Prostate gland (tissue), 2 donors: ENCODE data around the gene THEM4.

ENCODE experiments used
- CTCF ChIP-seq, 4 experiments: fragments of 200-600 bp in 2 of 4; fragments of 450-650 bp in 2 of 4; sonication (generic) in 2 of 4; IDR thresholded peaks; 1 replicate in 3 of 4; 2 replicates in 1 of 4; pipeline ENCODE4 v1.5.1; 2016 to 2019; ENCODE audit warnings: antibody characterized with exemption in 4 of 4, mild to moderate bottlenecking in 2 of 4, moderate library complexity in 2 of 4
- POLR2A ChIP-seq: fragments of 450-650 bp; IDR thresholded peaks from one replicate; pipeline ENCODE4 v1.6.1; 2016; ENCODE audit warnings: antibody characterized with exemption, mild to moderate bottlenecking
- POLR2AphosphoS5 ChIP-seq: sonication (generic); formaldehyde crosslinking; IDR thresholded peaks from one replicate; pipeline ENCODE4 v1.6.1; 2017; ENCODE audit warnings: antibody characterized with exemption

- TF ChIP-seq CTCF (IDR thresholded peaks at IDR 0.05) = no peak
- no peak for TF ChIP-seq POLR2A
- TF ChIP-seq POLR2AphosphoS5 = no peak
Measured at GRCh38 chr1:151882466-151882865, 26.8 kb downstream of the THEM4 start.
